NOMO-1 treated with DMSO at 0.1 percent for 48 hours (cell line): ENCODE measurements around the gene CABP1.

Experiments
- DNase-seq: peaks from one replicate; lab custom pipeline; 2025; ENCODE audit not compliant: unreplicated experiment; lab: John Stamatoyannopoulos, UW

Gene CABP1

DNA sequence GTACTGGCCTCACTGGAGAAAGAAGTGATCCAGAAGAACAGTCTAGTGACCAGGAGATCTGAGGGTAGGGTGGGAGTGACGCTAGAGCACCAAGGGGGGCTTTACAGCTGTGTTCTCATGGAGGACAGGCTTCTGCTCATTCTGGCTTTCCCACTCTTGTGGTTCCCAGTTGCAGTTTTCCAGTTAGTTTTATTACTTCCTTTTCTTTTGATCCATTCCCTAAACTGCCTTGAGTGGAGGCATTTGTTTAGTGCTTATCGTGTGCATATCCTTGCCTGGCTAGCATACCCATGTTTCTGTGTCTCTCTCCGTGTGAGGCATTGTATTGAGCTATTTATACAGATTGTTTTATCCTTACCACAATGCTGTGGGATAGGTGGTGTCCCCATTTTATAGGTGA is 50.6 kb downstream of the CABP1 start:
- no peak for DNase-seq

GRCh38 chr12:120692524-120693033 is 52.2 kb downstream of the CABP1 start:
- no peak for DNase-seq

- no peak for DNase-seq
Observed at GRCh38 chr12:120693848-120694247, 53.4 kb downstream of the CABP1 start.

DNA sequence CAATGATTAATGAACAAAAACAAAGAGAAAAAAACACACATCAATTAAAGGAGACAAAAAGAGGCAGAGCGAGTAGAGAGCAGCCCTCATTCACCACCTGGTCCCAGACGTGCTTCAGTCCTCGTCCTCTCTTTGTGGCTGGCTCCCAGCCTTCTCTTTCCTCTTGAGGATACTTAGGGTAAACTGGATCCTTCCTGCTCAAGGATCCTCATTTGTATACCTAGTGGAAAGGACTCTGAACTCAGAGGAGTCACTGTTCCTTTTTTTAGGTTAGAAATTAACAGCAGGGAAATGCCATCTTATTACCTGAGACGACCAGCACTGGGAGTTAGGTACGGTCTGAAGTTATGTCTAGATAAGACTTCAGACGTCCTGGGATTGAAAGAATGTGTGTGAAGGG is 56.2 kb downstream of the CABP1 start:
- DNase-seq: no peak

DNA sequence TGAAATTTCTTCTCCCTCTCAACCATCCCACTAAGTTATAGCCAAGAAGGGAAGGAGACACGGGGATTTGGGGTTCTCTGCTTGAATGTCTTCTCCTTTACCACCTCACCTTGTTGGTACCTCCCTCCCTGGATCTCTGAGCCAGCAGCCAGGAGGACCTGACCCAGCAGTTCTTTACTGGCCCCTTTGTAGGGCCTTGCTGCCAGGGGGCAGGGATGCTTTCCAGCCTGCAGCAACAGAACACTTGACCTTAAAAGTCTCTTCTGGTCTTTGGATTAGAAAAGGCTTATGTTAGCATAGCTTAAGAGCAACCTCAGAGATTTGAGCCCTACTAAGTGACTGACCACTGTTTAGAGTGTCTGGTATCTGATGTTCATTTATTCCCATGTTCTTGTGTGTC is 56.9 kb downstream of the CABP1 start:
- DNase-seq: no peak

DNA sequence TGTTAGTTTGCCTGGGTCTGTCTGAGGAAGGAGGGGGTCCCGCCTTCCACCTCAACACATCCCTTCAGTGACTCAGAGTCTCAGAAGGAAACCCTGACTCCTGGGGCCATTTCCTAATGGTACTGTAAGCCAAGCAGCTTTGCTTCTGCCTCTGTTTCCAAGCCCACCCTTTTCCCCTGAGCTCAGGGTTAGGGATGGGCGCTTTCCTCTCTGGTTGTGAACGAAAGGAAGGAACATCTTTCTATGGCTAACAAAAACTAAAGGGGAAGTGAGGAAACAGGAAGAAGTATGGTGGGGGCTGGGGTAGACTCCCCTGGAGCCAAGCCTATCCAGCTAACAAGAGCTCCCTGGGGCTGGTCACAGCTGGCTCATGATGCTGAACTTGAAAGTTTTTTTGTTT is 58.2 kb downstream of the CABP1 start:
- peak; percentile 73 for DNase-seq

DNA sequence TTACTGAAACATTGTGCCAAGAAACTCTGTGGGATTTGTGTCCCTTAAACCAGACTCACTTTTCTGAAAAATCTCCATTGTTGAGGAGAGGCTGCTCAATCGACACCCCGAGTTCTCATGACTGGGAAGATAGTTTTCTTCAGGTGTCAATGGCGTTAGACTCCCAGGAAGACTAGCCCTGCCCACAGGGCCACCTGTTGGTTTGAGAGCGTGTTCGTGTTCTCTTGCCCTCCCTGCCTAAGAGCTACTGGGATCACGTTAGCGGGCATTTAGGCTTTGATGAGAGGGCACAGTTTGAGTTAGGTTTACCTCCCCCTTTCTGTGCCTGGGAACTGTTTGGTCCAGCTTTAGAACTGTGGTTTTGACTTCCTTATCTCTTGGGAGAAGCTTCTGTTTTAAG is 59.1 kb downstream of the CABP1 start:
- DNase-seq: no peak

DNA sequence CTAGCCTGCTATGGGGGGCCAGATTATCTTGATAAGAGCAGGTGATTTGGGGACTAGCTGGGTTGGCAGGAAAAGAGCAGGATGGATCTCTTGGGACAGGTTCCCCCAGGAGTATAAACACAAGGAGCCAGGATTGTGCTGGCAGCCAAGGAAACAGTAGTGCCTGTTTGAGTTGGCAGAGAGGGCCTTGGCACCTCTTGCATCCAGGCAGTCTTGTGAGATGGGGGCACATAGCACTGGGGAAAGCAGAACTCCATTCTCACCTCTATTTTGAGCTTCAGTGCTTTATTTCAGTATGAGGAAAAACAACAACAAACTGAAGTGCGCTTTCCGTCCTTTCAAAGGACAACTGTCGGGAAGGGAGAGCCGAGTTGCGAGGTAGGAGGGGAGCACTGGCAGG is 60.5 kb downstream of the CABP1 start:
- no peak for DNase-seq

- DNase-seq: no peak
Observed at GRCh38 chr12:120702637-120703036, 62.2 kb downstream of the CABP1 start.

GRCh38 chr12:120703311-120703942 is 63.0 kb downstream of the CABP1 start:
- no peak for DNase-seq

DNA sequence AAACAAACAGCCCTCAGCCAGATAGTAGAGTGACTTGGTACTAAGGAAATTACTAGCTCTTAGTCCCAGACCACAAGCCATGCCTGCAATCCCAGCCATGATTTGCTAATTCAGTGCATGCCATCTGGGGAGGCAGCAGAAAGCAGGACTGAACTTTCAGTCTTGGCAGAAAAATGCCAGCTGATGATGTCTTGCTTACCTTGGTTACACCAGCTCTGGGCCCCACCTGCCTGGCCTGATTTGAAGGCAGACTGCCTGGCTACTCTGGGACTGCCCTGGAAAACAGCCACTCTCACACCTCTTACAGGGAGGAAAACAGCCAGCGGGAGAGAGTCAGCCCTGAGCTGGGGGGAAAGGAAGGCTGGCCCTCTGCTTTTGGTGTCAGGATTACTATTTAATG is 65.2 kb downstream of the CABP1 start:
- no peak for DNase-seq

GRCh38 chr12:120706029-120706428 is 65.6 kb downstream of the CABP1 start:
- DNase-seq: no peak

- no peak for DNase-seq
Observed at GRCh38 chr12:120708651-120709050, 68.2 kb downstream of the CABP1 start.

DNA sequence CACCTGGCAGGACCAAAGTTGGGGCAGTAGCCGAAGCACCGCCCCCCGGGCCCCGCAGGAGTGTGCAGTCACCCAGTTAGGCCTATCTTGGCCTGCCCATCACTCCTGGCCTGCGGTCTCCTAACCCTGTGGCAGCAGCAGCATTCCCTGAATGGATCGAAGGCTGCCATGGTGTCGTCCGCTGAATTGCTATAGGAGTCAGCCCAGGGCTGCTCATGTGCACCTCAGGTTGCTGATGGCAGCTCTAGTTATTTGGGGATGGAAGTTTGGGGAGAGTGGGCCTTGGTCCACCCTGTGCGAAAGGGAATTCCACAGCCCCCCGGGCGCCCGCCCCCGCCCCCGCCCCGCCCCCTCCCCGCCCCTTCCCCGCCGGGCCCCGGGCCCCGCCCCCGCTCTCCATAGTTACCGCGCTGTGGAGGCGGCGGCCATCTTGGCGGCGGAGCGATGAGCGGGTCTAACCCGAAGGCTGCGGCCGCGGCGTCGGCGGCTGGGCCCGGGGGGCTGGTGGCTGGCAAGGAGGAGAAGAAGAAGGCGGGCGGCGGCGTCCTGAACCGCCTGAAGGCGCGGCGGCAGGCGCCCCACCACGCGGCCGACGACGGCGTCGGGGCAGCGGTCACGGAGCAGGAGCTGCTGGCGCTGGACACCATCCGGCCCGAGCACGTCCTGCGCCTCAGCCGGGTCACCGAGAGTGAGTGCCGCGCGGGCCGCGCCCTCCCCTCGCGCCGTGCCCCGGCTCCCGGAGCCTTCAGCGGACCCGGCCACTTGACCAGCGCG is 69.8 kb downstream of the CABP1 start, which contains the start of gene UNC119B:
UNC119B (plus strand) TSS at position 428 of the 774 bp plus-strand sequence; CDS start at position 445, 17 bp downstream.
- DNase-seq: peak; percentile 32

DNA sequence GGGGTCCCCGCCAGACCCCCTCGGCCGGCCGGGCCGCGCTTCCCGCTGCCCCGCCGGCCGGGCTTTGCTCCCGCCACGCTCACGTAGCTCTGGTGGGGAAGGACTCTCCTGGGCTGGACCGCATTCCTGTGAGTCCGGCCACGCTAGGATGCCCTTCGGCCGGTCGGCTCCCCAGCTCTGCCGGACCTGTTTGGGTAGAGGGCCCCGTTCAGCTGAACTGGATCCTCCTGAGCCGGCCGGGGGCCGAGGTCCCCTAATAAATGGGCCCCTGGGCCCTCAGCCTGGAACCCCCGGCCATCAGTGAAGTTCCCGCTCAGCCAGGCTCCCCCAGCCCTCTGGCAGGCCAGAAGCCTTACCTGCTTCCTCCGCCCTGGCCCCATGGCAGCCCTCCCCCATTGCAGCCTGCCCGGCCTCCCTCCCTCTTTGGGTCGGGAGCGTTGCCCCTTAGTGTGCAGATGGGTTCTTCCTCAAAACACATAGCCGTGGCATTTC is 70.4 kb downstream of the CABP1 start:
- peak; percentile 16 for DNase-seq

- DNase-seq: no peak
Observed at GRCh38 chr12:120711411-120711810, 71.0 kb downstream of the CABP1 start.

DNA sequence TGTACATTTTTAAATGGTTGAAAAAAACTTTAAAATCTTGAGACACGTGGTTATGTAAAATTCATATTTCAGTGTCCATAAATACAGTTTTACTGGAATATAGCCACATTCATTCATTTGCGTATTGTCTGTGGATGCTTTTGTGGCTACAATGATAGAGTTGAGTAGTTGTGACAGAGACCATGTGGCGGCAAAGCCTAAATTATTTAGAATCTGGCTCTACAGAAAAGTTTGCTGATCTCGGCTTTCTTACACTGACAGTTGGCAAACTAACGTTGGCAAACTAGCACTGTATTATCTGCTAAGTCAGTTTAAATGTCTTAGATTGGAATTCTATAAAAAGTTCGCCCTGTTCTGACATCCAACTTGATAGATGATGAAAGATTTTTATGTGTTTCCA is 72.2 kb downstream of the CABP1 start:
- DNase-seq: no peak

DNA sequence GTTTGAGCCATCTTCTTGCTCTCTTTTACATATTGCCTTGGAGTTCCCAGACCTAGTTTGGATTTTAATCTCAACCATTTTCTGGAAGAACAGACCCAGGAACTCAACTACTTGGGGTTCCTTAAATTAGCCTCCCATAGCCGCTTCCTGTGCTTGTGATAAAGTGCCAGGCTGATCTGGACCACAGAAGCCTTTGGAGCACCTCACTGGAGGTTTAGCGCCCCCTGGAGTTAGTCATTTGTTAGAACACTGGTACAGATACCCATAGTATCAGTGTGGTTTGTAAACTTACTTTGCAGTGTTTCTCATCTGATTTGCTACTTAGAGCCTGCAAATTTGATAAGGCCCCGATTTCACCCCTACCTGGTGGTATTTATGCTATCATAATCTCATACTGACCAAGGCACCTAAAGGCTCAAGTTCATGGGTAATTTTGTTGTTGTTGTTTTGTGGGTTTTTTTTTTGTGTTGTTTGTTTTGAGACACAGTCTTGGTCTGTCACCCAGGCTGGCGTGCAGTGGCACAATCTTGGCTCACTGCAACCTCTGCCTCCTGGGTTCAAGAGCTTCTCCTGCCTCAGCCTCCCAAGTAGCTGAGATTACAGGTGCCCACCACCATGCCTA is 73.5 kb downstream of the CABP1 start:
- peak; percentile 87 for DNase-seq
